ENCODE measurements around the gene LRRN2.

GRCh38 chr1:204659056-204659455, 26.5 kb downstream of the LRRN2 start:
- TF ChIP-seq CTCF (IDR thresholded peaks at IDR 0.05; ENCODE audit: low read depth, low read length) (no peak), POLR2A (IDR thresholded peaks at IDR 0.05; ENCODE audit: extremely low read depth, insufficient read length) (no peak)
